ENCODE data around the gene CPN2. TPM values are rescaled to one million over a fixed set of nuclear protein-coding genes. Genes with fewer than 3 reads are reported as not detected.

CPN2 gene
- polyA plus RNA-seq, 6 donors from 2014 or later = not detected

DNA sequence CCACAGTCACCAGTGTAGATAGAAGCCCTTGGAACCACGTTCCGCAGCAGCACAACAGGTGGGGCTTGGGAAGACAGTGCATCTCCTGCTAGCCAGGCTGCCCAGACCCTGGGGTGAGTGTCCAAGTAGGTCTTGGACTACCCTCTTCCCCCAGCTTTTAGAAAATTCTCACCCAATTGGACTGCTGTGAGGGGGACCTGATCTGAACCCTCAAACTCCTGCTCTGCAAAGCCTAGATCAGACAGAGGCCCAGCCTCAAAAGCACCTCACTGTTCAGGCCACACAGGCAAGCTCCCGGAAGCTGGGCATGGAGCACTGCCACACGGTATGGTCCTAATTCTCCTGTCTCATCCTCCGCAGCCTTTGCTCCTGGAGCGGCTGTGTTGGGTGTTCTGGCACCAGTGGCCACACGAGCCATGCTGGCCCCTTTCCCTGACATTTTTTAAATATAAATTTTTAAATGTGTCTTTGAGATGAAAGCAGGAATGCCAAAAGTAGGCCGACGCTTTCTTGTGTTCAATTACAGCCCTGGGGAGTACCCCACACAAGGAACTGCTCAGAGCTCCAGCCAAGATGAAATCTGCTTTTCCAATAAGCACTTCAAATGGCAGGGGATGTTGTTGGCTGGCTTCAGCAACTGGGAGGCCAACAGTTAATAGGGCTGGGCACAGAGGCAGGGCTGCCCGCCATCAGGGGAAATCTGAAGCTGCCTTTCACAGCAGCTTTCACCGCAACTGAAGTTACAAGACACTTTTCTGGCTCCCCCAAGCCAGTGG lies 40.9 kb downstream of the CPN2 start:
- H3K4me1 Mint-ChIP-seq = peaks cover 29 to 66% (median 40%) of the 10 kb centered on the region in 3 donors
- H3K9me3 Mint-ChIP-seq = peaks cover 0 to 1% (median 0%) of the 10 kb centered on the region in 7 donors
- DNase-seq = no peak
- peaks cover 41 to 46% (median 45%) of the 10 kb centered on the region in 3 donors for H3K27me3 Mint-ChIP-seq
- no peak for ATAC-seq (ENCODE audit: low read depth in 2 of 2)
- H3K4me3 Mint-ChIP-seq = no peak overlapping the region
- H3K27ac Mint-ChIP-seq = no peak overlapping the region
- peaks cover 0 to 1% of the 10 kb centered on the region in 2 donors for H3K36me3 Mint-ChIP-seq

DNA sequence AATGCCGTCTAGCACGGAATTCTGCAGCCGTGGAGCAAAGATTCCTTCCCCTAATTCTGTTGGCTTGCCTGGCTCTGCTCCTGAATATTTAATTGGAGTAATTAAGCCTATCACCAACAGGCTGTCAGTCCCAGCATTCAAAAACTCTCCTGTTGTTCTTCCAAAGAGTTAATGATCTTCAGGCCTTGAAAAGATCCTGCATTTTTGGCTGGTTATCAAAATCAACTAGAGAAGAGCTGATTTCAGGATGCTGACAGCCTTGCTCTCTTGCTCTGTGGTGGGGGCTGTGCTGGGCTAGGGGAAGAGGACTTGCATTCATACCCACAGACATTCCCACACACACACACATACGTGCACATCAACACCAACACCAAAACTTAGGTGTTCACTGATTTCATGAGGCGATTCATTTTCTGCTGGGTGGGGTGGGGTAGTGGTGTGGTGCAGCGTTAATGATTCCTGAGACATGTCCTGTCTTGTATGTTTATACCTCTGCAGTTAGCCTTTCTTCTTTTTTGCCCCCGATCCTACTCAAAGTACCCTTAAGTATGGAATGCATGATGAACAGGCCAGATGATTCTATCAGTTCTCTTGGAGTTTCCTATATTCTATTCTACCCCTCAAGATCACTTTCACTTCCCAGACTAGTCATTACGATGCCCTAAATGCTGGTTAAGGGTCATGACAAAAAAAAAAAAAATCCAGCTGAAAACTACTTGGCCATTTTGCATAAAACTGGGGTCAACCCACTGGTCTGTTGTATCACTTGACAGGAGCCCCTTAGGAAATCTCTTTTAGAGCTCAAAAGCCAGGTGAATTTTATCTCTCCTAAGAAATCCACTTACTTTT lies 42.3 kb downstream of the CPN2 start:
- peak overlapping the region in 4 of 8 donors; percentile 22 to 61 (median 44) for H3K4me3 Mint-ChIP-seq
- H3K4me1 Mint-ChIP-seq = peaks cover 24 to 68% (median 42%) of the 10 kb centered on the region in 3 donors

DNA sequence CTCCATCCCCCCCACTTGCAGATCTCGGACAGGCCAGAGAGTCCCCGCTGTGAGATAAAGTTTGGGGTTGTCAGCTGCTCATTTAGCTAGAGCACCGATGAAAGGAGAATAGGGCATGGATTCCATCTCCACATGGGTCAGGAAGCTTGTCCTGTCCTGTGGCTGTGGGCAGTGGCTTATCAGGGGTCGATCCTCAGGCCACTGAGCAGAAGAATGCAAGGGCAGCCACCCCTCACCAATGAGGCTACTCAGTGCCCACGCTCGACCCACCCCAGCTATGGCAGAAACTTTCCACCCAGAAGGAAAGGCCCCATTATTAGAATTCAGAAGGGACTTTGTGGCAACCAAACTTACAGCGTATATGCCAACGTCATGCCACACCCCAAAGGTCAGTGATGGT lies 43.3 kb downstream of the CPN2 start:
- H3K27ac Mint-ChIP-seq = peak overlapping the region; percentile 98 to 100 (median 99)

More for the DNA sequence above, 42.3 kb downstream of the CPN2 start:
- DNase-seq (no peak), ATAC-seq (ENCODE audit: low read depth in 2 of 2) (no peak)
- Mint-ChIP-seq H3K36me3 (peaks cover 0 to 8% of the 10 kb centered on the region in 2 donors), H3K27ac (peak overlapping the region in 4 of 6 donors; percentile 67 to 100 (median 86)), H3K9me3 (peaks cover 0 to 6% (median 3%) of the 10 kb centered on the region in 7 donors), H3K27me3 (peaks cover 34 to 40% (median 37%) of the 10 kb centered on the region in 3 donors)

DNA sequence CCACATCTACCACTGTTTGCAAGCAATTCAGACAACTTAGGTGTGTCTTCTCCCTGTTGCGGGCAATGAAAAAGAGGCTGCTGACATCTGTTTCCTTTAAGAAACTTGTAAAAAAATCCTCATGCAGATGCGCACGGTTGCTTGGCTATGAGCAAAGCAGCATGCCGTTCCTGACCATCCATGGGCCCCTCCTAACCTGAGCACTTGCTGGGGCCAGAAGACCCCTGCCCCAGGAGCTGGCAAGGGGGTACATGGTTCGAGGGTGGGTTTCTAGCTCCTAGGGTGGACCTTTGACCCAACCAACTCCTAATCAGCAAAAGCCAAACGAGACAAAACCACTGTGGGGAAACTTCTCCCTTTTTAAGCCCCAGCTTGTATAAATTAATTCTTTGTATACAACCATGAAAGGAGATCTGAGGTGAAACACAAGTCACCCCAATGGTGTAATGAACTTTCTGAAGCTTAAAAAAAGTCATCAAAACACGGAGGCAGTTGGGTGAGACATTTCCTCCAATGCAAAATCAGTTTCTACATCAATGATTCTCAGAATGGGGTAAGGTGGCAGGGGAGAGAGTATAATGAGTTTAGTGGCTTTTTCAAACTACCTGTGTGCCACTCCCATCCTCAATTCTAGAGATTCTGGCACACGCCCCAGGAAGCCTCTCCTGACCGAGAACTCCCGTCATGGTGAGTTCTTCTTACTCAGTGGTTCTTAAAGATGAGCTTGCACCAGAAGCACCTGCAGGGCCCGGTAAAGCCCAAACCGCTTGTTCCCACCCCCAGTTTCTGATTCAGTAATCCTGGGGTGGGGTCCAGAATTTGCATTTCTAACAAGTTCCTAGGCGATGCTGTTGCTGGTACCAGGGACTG lies 44.1 kb downstream of the CPN2 start:
- Mint-ChIP-seq H3K36me3 (peaks cover 0 to 8% of the 10 kb centered on the region in 2 donors), H3K9me3 (peaks cover 0 to 6% (median 3%) of the 10 kb centered on the region in 7 donors), H3K4me3 (peak overlapping the region; percentile 66 to 90 (median 79)), H3K27ac (peak overlapping the region; percentile 98 to 100 (median 99)), H3K27me3 (peaks cover 16 to 21% (median 19%) of the 10 kb centered on the region in 3 donors), H3K4me1 (peaks cover 6 to 55% (median 36%) of the 10 kb centered on the region in 3 donors)
- peak; percentile 67 to 68 for ATAC-seq (ENCODE audit: low read depth in 2 of 2)
- peak; percentile 86 for DNase-seq

More for the DNA sequence above, 43.3 kb downstream of the CPN2 start:
- Mint-ChIP-seq H3K27me3 (peaks cover 24 to 30% (median 27%) of the 10 kb centered on the region in 3 donors), H3K9me3 (peaks cover 0 to 6% (median 3%) of the 10 kb centered on the region in 7 donors), H3K36me3 (peaks cover 0 to 8% of the 10 kb centered on the region in 2 donors), H3K4me3 (peak overlapping the region in 7 of 8 donors; percentile 66 to 90 (median 74)), H3K4me1 (peaks cover 14 to 64% (median 42%) of the 10 kb centered on the region in 3 donors)
- ATAC-seq (ENCODE audit: low read depth in 2 of 2) (no peak), DNase-seq (no peak)

DNA sequence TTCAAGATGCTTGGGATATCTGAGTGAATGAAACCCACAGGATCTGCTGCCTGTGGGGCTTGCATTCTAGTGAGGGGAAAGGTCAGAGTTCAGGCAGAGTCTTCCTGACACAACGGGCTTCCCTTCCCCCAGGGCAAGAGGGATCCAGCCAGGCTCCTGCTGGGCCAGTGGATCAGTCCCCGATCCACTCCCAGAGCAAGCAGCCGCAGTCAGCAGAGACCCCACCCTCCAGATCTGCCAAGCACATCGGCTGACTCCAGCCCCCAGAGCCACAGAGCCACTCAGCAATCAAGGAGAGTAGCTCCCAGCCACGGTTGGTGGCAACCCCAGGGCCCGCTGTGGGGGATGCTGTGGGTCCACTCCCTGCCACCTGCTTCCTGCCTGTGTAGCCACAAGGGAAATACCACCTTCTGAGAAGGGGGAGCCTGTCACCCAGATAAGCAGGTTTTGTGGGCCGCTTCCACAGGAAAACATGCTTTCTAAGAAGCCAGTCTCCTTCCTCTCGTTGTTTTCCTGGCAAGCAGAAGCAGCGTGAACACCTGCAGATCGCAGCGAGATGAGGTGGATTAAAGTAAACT lies 44.9 kb downstream of the CPN2 start:
- peaks cover 6 to 50% (median 36%) of the 10 kb centered on the region in 3 donors for H3K4me1 Mint-ChIP-seq
- DNase-seq = peak; percentile 93
- H3K9me3 Mint-ChIP-seq = peaks cover 0 to 6% (median 3%) of the 10 kb centered on the region in 7 donors
- H3K27ac Mint-ChIP-seq = peak overlapping the region; percentile 98 to 100 (median 99)
- ATAC-seq (ENCODE audit: low read depth in 2 of 2) = peak; percentile 69 to 71
- H3K27me3 Mint-ChIP-seq = peaks cover 8 to 14% (median 11%) of the 10 kb centered on the region in 3 donors
- peaks cover 0 to 8% of the 10 kb centered on the region in 2 donors for H3K36me3 Mint-ChIP-seq
- peak overlapping the region; percentile 66 to 90 (median 79) for H3K4me3 Mint-ChIP-seq

DNA sequence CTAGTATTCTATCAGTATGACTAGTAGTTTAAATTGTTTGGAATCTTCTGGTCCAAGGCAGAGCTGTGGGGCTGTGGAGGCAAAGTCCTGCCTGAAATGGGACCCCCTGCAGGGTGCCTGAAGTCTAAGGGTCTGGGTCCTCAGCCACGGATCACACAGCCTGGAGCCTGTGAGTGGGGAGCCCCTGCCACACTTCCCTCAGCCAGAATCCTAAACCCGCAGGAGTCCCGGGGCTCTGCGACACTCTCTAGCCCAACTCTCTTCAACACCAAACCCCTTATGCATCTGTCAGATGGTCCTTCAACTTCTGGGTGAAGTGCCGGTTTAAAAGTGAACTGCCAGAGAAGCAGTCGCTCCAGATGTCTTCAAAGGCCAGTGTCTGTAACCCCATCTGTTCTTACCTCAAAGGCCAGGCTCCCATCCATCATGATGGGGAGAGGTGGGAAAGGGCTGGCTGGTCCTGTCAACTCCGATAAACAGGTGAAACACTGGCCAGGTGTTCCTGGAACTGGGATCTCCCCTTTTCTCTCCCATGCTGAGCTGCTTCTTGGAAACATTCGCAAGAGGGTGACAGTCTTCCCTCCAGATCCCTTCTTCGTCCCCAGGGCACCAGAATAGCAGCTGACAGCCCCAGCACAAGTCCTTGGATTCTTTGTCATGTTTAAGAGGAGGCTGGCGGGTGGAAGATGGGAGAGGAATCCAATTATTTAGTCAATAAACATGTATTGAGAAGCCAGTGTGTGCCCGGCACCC lies 45.6 kb downstream of the CPN2 start:
- H3K9me3 Mint-ChIP-seq = peaks cover 0 to 4% (median 3%) of the 10 kb centered on the region in 7 donors
- H3K4me3 Mint-ChIP-seq = peak overlapping the region; percentile 11 to 90 (median 72)
- peaks cover 3 to 50% (median 36%) of the 10 kb centered on the region in 3 donors for H3K4me1 Mint-ChIP-seq
- H3K36me3 Mint-ChIP-seq = peaks cover 0 to 8% of the 10 kb centered on the region in 2 donors
- ATAC-seq (ENCODE audit: low read depth in 2 of 2) = no peak
- no peak for DNase-seq
- peak overlapping the region; percentile 88 to 100 (median 99) for H3K27ac Mint-ChIP-seq
- peaks cover under 1 to 15% (median 5%) of the 10 kb centered on the region in 3 donors for H3K27me3 Mint-ChIP-seq

DNA sequence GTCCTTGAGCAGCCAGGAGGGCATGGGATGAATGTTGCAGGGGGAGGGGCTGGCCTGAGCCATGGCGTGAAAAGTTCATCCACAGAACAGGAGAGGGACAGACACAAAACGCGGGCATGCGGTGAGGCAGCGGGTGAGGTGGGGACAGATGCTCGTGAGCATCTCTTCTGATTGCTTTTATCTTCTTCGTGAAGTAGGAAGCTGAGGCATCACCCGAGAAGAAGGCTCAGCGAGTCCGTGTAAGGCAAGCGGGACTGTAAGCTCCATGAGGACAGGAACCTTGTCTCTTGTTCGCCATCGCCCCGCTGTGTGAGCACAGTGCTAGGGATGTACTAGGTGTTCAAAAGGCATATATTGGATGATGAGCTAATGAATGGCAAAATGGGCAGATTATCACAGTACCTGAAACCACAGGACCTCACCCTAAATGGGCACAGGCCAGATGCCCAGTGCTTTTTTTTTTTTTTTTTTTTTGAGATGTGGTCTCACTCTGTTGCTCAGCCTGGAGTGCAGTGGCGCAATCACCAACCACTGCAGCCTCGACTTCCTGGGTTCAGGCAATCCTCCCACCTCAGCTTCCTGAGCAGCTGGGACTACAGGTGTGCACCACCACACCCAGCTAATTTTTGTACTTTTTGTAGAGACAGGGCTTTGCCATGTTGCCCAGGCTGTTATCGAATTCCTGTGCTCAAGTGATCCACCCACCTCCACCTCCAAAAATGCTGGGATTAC lies 46.8 kb downstream of the CPN2 start:
- no peak for DNase-seq
- peaks cover 0 to 15% (median 5%) of the 10 kb centered on the region in 3 donors for H3K27me3 Mint-ChIP-seq
- H3K36me3 Mint-ChIP-seq = peaks cover 0 to 8% of the 10 kb centered on the region in 2 donors
- H3K27ac Mint-ChIP-seq = peak overlapping the region in 4 of 6 donors; percentile 46 to 100 (median 98)
- no peak for ATAC-seq (ENCODE audit: low read depth in 2 of 2)
- peak overlapping the region in 3 of 8 donors; percentile 32 to 85 (median 70) for H3K4me3 Mint-ChIP-seq
- H3K9me3 Mint-ChIP-seq = peaks cover 0 to 4% (median 3%) of the 10 kb centered on the region in 7 donors
- peaks cover 9 to 51% (median 36%) of the 10 kb centered on the region in 3 donors for H3K4me1 Mint-ChIP-seq

DNA sequence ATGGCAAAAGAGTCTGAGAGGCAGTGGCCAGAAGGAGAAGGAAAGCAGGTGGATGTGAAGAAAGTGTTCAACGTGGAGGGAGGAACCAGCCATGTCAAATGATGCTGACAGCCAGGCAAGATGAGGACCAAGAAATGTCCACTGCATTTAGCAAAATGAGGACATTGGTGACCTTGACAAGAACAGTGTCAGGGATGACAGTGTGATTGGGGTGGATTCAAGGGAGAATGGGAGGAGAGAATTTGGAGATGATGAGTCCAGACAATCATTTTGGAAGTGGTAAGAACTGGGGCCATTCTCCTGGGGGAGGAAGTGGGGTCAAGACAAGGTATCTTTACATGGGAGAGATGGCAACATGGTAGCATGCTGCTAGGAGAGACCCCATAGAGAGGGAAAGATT lies 47.4 kb downstream of the CPN2 start:
- DNase-seq (no peak), ATAC-seq (ENCODE audit: low read depth in 2 of 2) (no peak)
- Mint-ChIP-seq H3K4me1 (peaks cover 10 to 45% (median 30%) of the 10 kb centered on the region in 3 donors), H3K27me3 (peaks cover 0 to 12% (median 10%) of the 10 kb centered on the region in 3 donors), H3K27ac (no peak overlapping the region), H3K9me3 (peaks cover 0 to 4% (median 3%) of the 10 kb centered on the region in 7 donors), H3K4me3 (no peak overlapping the region), H3K36me3 (peaks cover 0 to 8% of the 10 kb centered on the region in 2 donors)

DNA sequence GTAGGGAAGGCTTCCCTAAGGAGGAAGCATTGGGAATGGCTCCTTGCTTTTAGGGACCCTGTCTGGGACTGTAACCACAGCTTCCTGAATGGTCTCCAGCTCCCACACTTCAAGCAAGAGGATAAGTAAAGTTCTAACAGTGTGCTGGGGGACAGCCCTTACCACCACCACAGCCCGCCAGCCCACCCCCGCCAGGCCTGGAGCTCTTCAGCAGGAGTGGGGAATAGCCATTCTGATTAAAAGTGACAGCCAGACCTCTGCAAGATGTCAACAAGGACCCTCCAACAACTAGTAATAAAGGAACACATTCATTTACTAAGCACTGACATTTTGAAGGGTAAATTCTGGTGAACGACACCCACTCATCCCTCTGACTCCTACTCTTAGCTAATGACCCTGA lies 49.4 kb downstream of the CPN2 start:
- DNase-seq (no peak), ATAC-seq (ENCODE audit: low read depth in 2 of 2) (no peak)
- H3K27ac Mint-ChIP-seq = no peak overlapping the region
- peaks cover 0 to 8% of the 10 kb centered on the region in 2 donors for H3K36me3 Mint-ChIP-seq
- H3K4me1 Mint-ChIP-seq = peaks cover 14 to 26% (median 23%) of the 10 kb centered on the region in 3 donors
- peaks cover 0 to 4% (median 3%) of the 10 kb centered on the region in 7 donors for H3K9me3 Mint-ChIP-seq
- H3K4me3 Mint-ChIP-seq = no peak overlapping the region
- peaks cover 0 to 27% (median 14%) of the 10 kb centered on the region in 3 donors for H3K27me3 Mint-ChIP-seq

DNA sequence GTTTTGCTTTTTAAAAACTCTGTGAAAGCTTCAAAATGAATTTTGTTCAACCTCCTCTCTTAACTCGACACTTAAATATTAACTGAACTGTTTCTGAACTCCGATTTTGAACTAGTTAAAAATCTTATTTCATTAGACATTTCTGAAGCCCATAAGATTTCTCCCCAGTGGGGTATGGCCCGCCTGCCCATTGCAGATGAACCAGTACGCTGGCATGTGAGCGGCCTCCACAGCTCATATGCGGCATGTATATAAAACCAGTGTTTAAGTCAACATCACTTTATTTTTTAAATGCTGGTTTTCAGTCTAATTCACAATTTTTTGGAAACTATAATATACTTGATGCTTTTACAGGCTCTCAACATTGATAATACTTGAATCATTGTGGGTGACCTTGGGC lies 50.2 kb downstream of the CPN2 start:
- H3K36me3 Mint-ChIP-seq = peaks cover 0 to 8% of the 10 kb centered on the region in 2 donors
- no peak overlapping the region for H3K4me3 Mint-ChIP-seq
- no peak overlapping the region for H3K27ac Mint-ChIP-seq
- DNase-seq (no peak), ATAC-seq (ENCODE audit: low read depth in 2 of 2) (no peak)
- peaks cover 0 to 27% (median 14%) of the 10 kb centered on the region in 3 donors for H3K27me3 Mint-ChIP-seq
- peaks cover 14 to 18% (median 16%) of the 10 kb centered on the region in 3 donors for H3K4me1 Mint-ChIP-seq
- H3K9me3 Mint-ChIP-seq = peaks cover 0 to 4% (median 3%) of the 10 kb centered on the region in 7 donors

DNA sequence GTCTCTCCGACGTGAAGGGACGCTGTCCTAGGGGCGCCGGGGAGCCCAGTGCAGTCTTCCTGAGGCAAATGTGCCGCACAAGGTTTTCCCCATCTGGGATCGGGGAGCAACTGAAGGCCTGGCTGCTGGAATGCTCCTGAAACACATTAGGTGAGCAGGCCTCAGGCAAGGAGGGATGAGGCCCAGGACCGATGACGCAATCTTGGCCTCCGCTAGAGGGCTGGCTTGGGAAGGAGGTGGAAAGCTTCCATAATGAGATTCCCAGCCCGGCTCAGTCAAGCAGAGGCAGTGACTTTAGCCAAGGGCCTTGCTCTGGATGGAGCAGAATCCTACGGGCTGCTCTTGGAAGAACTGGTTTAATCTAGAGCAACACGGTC lies 50.8 kb downstream of the CPN2 start:
- no peak overlapping the region for H3K27ac Mint-ChIP-seq
- peaks cover 10 to 14% (median 12%) of the 10 kb centered on the region in 3 donors for H3K4me1 Mint-ChIP-seq
- no peak overlapping the region for H3K4me3 Mint-ChIP-seq
- H3K36me3 Mint-ChIP-seq = peaks cover 0 to 8% of the 10 kb centered on the region in 2 donors
- ATAC-seq (ENCODE audit: low read depth in 2 of 2) (no peak), DNase-seq (no peak)
- H3K9me3 Mint-ChIP-seq = peaks cover 0 to 4% (median 3%) of the 10 kb centered on the region in 7 donors
- H3K27me3 Mint-ChIP-seq = peaks cover 0 to 29% (median 16%) of the 10 kb centered on the region in 3 donors
